Astrocyte of the spinal cord (primary cell): ENCODE results near the gene ZNF277.

Source experiments
- DNase-seq: peaks from one replicate; pipeline ENCODE4 v3.0.0; 2011; ENCODE audit warnings: low read depth, low spot score
- H3K4me3 ChIP-seq: 2 replicates; pipeline ENCODE4 v1.5.1; 2011; ENCODE audit warnings: low read depth, mild to moderate bottlenecking, low read length, moderate library complexity
- in situ Hi-C: cut with HindIII; loops from 2 replicates; pipeline ENCODE4 v1.10.0; 2017; ENCODE audit warnings: low sequenced_read_pairs
- TF ChIP-seq, protein P1 (sequence below): IDR thresholded peaks from 2 replicates; pipeline ENCODE4 v1.5.1; 2012; ENCODE audit warnings: low read depth, mild to moderate bottlenecking, low read length, inconsistent platforms

The ZNF277 gene

DNA sequence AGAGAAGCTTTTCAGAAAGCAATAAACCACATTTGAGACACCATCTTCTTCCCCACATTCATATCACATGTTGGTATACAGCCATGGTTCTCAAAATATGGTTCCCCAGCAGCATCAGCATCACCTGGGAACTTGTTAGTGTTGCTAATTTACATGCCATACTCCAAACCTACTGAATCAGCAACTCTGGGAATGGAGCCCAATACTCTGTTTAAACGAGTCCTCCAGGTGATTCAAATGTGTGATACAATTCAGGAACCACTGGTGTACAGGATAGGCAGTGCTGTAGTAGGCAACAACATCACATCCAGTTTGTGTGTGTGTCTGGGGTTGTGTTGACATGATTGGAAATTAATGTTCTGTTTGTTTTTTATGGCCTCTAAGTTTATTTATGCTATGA lies 47.7 kb downstream of the ZNF277 start:
- DNase-seq, result no peak
- H3K4me3 ChIP-seq, result no peak overlapping the region
- TF ChIP-seq, protein P1, sequence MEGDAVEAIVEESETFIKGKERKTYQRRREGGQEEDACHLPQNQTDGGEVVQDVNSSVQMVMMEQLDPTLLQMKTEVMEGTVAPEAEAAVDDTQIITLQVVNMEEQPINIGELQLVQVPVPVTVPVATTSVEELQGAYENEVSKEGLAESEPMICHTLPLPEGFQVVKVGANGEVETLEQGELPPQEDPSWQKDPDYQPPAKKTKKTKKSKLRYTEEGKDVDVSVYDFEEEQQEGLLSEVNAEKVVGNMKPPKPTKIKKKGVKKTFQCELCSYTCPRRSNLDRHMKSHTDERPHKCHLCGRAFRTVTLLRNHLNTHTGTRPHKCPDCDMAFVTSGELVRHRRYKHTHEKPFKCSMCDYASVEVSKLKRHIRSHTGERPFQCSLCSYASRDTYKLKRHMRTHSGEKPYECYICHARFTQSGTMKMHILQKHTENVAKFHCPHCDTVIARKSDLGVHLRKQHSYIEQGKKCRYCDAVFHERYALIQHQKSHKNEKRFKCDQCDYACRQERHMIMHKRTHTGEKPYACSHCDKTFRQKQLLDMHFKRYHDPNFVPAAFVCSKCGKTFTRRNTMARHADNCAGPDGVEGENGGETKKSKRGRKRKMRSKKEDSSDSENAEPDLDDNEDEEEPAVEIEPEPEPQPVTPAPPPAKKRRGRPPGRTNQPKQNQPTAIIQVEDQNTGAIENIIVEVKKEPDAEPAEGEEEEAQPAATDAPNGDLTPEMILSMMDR, result no peak
- in situ Hi-C loops, result no loop called here

DNA sequence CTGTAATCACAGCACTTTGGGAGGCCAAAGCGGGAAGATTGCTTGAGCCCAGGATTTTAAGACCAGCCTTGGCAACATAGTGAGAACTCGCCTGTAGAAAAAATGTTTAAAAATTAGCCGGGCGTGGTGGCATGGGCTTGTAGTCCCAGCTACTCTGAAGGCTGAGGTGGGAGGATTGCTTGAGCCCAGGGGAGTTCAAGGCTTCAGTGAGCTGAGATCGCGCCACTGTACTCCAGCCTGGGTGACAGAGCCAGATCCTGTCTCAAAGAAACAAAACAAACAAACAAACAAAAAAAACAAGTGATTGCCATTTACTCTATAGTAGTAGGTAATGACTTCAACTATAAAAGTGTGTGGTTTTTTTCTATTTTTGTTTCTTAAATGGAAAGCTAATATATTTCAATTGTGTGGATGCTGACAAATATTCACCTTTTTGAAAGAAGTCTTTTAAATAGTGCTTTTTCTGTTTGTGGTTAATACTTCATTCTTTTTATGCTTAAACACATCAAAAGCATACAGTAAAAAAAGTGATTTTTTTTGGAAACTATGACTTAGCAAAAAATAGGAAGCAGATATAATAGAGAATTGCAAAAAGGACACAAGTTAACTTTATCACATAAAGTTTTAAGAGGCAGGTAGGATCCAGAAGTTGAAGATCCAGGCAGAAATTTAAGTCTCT lies 48.4 kb downstream of the ZNF277 start:
- in situ Hi-C loops, result no loop called here
- TF ChIP-seq, protein P1, result no peak
- DNase-seq, result no peak
- no peak overlapping the region for H3K4me3 ChIP-seq

DNA sequence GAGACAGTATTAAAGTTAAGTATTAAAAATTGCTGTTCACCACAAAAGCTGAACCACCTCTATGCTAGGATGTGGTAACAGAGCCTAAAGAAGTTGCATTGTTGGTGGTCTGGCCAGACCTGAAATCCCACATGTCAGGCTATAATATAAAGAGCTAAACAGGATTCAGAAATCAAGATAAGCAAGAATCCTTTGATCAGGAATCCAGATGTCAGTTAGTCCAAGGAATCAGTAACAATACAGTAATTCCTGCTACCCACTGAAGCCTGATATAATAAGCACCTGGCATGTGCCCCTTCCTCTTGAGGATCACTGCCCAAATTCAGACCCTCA lies 48.9 kb downstream of the ZNF277 start:
- TF ChIP-seq, protein P1, result no peak
- H3K4me3 ChIP-seq, result no peak overlapping the region
- in situ Hi-C loops, result no loop called here
- no peak for DNase-seq

- TF ChIP-seq, protein P1, result no peak
- in situ Hi-C loops, result no loop called here
- no peak for DNase-seq
- no peak overlapping the region for H3K4me3 ChIP-seq
Measured at GRCh38 chr7:112257073-112257472, 50.6 kb downstream of the ZNF277 start.

GRCh38 chr7:112260911-112261310 lies 54.4 kb downstream of the ZNF277 start:
- in situ Hi-C loops, result no loop called here
- no peak overlapping the region for H3K4me3 ChIP-seq
- DNase-seq, result no peak
- TF ChIP-seq, protein P1, result no peak

- in situ Hi-C loops, result no loop called here
- TF ChIP-seq, protein P1, result no peak
Measured at GRCh38 chr7:112262036-112262435, 55.5 kb downstream of the ZNF277 start.

More at GRCh38 chr7:112262036-112262435, 55.5 kb downstream of the ZNF277 start:
- DNase-seq, result no peak
- H3K4me3 ChIP-seq, result no peak overlapping the region
